ENCODE results near the gene RERE. TPM values are rescaled to one million over a fixed set of nuclear protein-coding genes. Genes with fewer than 3 reads are reported as not detected.

The RERE gene
- total RNA-seq, 2 donors from 2014 or later = 96.0 to 105 TPM

DNA sequence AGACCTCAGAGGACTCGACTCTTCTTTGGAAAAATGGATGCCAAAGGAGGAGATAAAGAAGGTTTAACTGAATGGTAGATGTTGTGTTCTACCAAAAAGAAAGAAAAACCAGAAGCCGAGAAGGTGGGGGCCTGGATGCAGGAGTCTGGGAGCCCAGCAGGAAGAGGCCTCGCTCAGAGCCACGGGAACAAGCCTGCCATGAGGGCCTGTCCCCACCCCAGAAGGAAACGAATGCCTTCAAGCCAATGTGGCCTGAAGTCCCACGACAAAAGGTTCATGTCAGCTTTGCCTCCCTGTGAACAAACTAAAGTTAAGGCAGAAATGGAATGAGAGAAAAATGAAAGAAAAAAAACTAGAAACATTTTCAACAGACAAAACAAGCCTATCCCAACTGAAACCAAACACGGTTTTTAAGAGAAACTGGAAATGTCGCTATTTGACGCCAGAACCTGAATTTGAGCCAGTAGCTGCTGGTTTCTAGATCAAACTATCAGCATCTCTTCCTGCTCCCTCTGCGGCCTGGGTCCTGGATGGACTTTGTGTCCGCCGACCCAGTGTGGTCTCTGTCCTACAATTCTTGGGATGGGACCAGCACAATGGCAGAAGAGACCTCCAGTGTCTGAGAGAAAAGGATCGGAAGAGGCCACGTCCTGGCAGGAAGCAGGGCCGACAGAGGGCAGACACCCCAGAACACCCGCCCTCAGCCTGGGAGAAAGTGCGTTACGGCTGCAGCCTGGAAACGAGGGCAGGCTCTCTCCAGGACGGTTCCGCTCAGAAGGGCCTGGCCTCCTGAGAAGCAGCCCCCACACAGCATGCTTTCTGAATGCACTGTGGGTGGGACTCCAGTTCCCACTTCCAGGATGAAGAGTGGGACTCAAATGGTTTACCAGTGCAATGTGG, 464.3 kb downstream of the RERE start:
- TF ChIP-seq, protein P1, sequence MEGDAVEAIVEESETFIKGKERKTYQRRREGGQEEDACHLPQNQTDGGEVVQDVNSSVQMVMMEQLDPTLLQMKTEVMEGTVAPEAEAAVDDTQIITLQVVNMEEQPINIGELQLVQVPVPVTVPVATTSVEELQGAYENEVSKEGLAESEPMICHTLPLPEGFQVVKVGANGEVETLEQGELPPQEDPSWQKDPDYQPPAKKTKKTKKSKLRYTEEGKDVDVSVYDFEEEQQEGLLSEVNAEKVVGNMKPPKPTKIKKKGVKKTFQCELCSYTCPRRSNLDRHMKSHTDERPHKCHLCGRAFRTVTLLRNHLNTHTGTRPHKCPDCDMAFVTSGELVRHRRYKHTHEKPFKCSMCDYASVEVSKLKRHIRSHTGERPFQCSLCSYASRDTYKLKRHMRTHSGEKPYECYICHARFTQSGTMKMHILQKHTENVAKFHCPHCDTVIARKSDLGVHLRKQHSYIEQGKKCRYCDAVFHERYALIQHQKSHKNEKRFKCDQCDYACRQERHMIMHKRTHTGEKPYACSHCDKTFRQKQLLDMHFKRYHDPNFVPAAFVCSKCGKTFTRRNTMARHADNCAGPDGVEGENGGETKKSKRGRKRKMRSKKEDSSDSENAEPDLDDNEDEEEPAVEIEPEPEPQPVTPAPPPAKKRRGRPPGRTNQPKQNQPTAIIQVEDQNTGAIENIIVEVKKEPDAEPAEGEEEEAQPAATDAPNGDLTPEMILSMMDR (IDR thresholded peaks at IDR 0.05) = no peak
- H3K36me3 ChIP-seq = peaks cover 24% of the 10 kb centered on the region
- intact Hi-C loops (cut with DNase I) = no loop called here
- H3K4me1 ChIP-seq = no peaks in the 10 kb centered on the region
- no peaks in the 10 kb centered on the region for H3K9me3 ChIP-seq
- no peak for DNase-seq
- H3K4me3 ChIP-seq = no peak overlapping the region
- no peaks in the 10 kb centered on the region for H3K27me3 ChIP-seq
- no peak overlapping the region for H3K9ac ChIP-seq (ENCODE audit: low read depth in 2 of 2, low read length in 2 of 2)
- H3K27ac ChIP-seq = no peak overlapping the region

DNA sequence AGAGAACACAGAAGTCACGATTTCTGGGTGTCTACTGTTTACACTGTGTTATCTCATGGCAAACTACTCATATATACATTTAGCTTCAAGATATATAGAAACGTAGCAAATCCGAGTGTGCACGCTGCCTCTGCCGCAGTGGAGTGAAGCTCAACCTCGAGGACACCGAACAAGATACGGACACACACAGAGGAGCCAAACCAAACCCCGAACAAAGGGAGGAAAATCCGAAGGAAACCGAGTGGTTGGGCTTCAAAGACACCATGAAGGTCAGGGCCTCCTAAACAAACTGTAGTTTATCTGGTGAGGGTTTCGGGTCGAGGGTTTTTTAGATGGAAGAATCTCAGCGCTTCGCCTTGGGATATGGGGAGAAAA, 465.0 kb downstream of the RERE start:
- no peaks in the 10 kb centered on the region for H3K9me3 ChIP-seq
- H3K9ac ChIP-seq (ENCODE audit: low read depth in 2 of 2, low read length in 2 of 2) = no peak overlapping the region
- no peak overlapping the region for H3K27ac ChIP-seq
- H3K27me3 ChIP-seq = no peaks in the 10 kb centered on the region
- no peak for DNase-seq
- TF ChIP-seq, protein P1 (IDR thresholded peaks at IDR 0.05) = no peak
- peaks cover 17% of the 10 kb centered on the region for H3K36me3 ChIP-seq
- H3K4me3 ChIP-seq = no peak overlapping the region
- intact Hi-C loops (cut with DNase I) = no loop called here
- H3K4me1 ChIP-seq = no peaks in the 10 kb centered on the region

DNA sequence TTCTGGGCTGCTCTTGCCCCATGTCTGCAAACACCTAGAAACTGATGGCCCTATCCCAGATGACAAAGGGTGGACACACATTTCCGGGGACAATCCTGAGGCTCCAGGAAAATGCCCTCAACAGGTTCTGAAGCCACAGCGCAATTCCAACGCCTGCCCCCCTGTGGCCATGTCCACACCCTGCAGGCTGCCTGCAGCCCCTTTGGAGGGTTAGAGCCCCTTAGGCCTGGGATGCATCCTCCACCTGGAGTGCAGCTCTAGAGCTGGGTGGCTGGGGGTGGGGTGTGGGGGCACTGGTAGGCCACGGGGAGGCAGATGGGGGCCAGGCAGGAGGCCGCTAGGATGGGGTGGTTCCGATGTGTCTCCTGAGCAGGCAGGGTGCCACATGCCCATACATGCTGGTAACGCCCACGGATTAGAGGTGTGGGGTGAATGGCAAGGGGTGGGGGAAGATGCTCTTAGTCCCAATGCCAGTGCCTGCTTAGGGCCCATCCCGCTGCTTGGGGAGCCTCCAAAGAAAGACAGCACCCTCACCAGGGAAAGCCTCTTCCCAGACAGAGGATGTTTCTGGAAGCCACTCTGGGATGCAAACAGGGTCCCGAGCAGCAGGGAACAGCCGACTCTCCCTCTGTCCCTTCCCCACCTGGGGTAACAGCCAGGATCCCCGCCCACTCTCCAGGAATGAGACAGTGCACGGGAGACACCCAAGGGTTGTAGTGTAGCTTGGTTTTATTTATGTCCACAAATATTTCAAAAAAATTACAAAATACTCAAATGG, 465.6 kb downstream of the RERE start:
- H3K4me3 ChIP-seq = no peak overlapping the region
- TF ChIP-seq, protein P1 (IDR thresholded peaks at IDR 0.05) = peak; percentile 61
- H3K9ac ChIP-seq (ENCODE audit: low read depth in 2 of 2, low read length in 2 of 2) = no peak overlapping the region
- H3K27ac ChIP-seq = no peak overlapping the region
- peaks cover 11% of the 10 kb centered on the region for H3K36me3 ChIP-seq
- H3K9me3 ChIP-seq = no peaks in the 10 kb centered on the region
- no peaks in the 10 kb centered on the region for H3K27me3 ChIP-seq
- intact Hi-C loops (cut with DNase I) = no loop called here
- H3K4me1 ChIP-seq = no peaks in the 10 kb centered on the region
- DNase-seq = no peak

DNA sequence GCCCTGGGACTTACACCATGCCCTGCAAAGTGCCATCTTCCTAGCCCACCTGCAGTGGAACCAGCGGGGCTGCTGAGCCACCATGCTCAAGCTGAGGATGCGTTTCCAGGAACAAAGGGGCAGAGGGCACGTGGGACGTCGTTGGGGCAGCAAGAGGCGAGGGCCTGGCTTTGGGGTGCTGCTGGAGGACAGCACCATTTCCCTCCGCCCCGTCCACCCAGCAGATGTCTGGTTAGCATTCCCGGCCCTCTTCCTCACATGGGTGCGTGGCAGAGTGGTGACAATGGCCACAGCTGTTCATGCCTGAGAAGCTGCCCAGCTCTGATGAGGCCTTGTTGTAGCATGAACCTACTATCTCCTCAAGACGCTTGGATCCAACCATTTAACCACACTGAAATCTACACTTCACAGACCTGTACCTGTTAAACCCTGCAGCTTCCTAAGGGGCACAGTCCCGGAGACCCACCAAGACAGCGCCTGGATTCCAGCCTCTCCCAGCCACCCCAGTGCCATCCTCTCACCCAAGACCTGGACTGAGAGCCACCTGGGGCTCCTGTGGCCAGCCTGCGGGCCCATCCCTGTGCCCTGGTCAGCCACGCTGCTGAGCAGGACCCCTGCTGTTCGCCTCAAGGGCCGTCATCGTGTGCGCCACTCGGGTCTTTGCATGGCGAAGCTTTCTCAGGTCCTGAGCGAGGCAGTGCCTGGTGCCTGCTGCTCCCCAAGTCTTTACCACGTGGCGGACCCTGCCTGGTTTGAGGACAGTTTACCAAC, 466.3 kb downstream of the RERE start:
- intact Hi-C loops (cut with DNase I) = no loop called here
- Histone ChIP-seq H3K4me1 (no peaks in the 10 kb centered on the region), H3K9ac (ENCODE audit: low read depth in 2 of 2, low read length in 2 of 2) (no peak overlapping the region), H3K36me3 (peaks cover 4% of the 10 kb centered on the region), H3K27ac (no peak overlapping the region), H3K4me3 (no peak overlapping the region), H3K9me3 (no peaks in the 10 kb centered on the region), H3K27me3 (no peaks in the 10 kb centered on the region)
- no peak for DNase-seq
- TF ChIP-seq, protein P1 (IDR thresholded peaks at IDR 0.05) = no peak

DNA sequence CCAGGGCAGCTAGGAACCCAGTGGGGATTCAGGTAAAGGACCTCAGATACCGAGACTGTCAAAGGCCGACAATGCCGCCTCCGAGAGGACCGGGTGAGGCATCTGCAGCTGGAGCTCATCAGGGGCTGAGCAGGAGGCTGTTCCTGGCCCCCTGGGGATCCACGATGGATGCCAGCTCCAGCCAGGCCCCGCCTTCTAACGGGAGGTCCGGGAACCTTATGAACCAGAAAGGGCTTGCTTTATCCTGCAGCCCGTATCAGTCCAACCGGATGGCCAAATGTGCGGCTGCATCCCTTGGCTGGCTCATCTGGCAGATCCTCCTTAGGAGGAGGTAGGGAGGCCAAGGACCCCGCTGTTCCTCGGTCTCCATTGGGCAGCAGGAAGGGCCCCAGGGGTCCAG, 467.5 kb downstream of the RERE start:
- intact Hi-C loops (cut with DNase I) = loop anchor here (5.0 kb wide), 1 partner anchor 373 kb away; no protein-coding TSS in a partner anchor
- no peak overlapping the region for H3K27ac ChIP-seq

More for the DNA sequence above, 467.5 kb downstream of the RERE start:
- H3K9me3 ChIP-seq = no peaks in the 10 kb centered on the region
- TF ChIP-seq, protein P1 (IDR thresholded peaks at IDR 0.05) = no peak
- no peak overlapping the region for H3K4me3 ChIP-seq
- no peaks in the 10 kb centered on the region for H3K27me3 ChIP-seq
- no peak for DNase-seq
- no peak overlapping the region for H3K9ac ChIP-seq (ENCODE audit: low read depth in 2 of 2, low read length in 2 of 2)
- peaks cover under 1% of the 10 kb centered on the region for H3K36me3 ChIP-seq
- H3K4me1 ChIP-seq = no peaks in the 10 kb centered on the region
